Mucosa of gallbladder (tissue), 1 donor: ENCODE data around the gene TPCN1. TPM values are rescaled to one million over a fixed set of nuclear protein-coding genes. Genes with fewer than 3 reads are reported as not detected.

Experiments used
- DNase-seq: peaks from one replicate; pipeline ENCODE4 v3.0.0-alpha.2; 2020; ENCODE audit warnings: low spot score
- total RNA-seq: library from RNA; stranded (reverse); gene quantifications from one replicate; pipeline ENCODE4 v1.2.1, GENCODE V29; 2021
- donor health status: DM: no; HTN: no; CAD: no.

The TPCN1 gene
- total RNA-seq, 1 donor from 2014 or later: 97.1 TPM

- DNase-seq: no peak
These were observed 112.9 kb downstream of the TPCN1 start for GRCh38 chr12:113333877-113334785.

GRCh38 chr12:113334786-113335539, 113.7 kb downstream of the TPCN1 start, which contains the start of gene SLC8B1:
Gene SLC8B1 (minus strand): TSS chr12:113335109. CDS start chr12:113332878, 2,231 bp downstream.
- DNase-seq: peak; percentile 89

GRCh38 chr12:113339540-113339939, 118.3 kb downstream of the TPCN1 start:
- DNase-seq: no peak

GRCh38 chr12:113340061-113340460, 118.8 kb downstream of the TPCN1 start:
- no peak for DNase-seq

- DNase-seq: no peak
These were observed 120.3 kb downstream of the TPCN1 start for GRCh38 chr12:113341535-113341934.

DNA sequence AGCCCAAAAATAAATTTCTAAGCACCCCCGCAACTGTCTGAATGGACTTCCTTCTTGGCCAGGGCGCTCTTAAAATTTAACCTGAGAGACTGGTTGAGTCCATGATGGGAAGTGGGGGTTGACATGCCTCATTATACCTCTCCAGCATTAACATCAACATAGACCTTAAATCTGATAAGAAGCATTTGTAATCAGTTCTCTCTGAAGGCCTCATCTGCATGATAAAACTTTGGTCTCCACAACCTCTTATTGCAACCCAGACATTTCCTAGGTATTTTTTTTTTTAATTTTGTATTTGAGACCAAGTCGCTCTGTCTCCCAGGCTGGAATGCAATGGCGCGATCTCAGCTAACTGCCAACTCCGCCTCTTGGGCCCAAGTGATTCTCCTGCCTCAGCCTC, 124.1 kb downstream of the TPCN1 start:
- no peak for DNase-seq

- DNase-seq: no peak
These were observed 125.1 kb downstream of the TPCN1 start for GRCh38 chr12:113346353-113346752.

- DNase-seq: no peak
These were observed 125.8 kb downstream of the TPCN1 start for GRCh38 chr12:113347107-113347506.

DNA sequence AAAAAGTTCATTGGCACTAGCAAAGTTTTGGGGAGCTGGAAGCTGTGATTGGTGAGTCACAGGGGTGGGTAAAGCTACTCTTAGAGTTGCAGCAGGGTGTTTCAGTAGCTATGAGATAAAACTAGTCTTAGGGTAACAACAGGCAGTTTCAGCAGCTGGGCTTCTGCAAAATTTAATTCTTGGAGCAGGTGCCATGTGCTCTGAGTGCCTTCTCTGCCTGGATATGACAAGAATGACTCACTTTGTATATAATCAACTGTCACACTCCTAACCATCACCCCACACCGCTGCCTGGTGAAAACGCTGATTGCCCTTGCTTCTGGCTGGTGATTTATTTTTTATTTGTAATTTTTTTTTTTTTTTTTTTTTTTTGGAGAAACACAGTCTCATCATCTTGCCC, 126.6 kb downstream of the TPCN1 start:
- DNase-seq: no peak

Other genes starting within 250 kb of the TPCN1 start
- gene OAS2, start 242.9 kb upstream of the TPCN1 start, total RNA-seq: 5.8 TPM
- gene DTX1, start 164.7 kb upstream of the TPCN1 start, total RNA-seq: 4.1 TPM
- 0.92 TPM for gene RASAL1, start 85.7 kb upstream of the TPCN1 start, total RNA-seq
- not detected for gene CFAP73, start 71.7 kb upstream of the TPCN1 start, total RNA-seq
- 55.9 TPM for gene DDX54, start 36.0 kb upstream of the TPCN1 start, total RNA-seq
- 21.5 TPM for gene RITA1, start 35.7 kb upstream of the TPCN1 start, total RNA-seq
- gene SLC8B1, start 113.6 kb downstream of the TPCN1 start, total RNA-seq: 36.6 TPM
- 39.5 TPM for gene PLBD2, start 137.1 kb downstream of the TPCN1 start, total RNA-seq
- 1.6 TPM for gene SDS, start 182.4 kb downstream of the TPCN1 start, total RNA-seq
- gene SDSL, start 200.9 kb downstream of the TPCN1 start, total RNA-seq: 23.2 TPM